Measurements from ENCODE around the gene TMEM35B.
"Not testable (repeated sequence)": the region's sequence is repeated elsewhere in the genome, so short reads cannot be mapped to it uniquely, and the experiment has no call there.

TMEM35B gene

DNA sequence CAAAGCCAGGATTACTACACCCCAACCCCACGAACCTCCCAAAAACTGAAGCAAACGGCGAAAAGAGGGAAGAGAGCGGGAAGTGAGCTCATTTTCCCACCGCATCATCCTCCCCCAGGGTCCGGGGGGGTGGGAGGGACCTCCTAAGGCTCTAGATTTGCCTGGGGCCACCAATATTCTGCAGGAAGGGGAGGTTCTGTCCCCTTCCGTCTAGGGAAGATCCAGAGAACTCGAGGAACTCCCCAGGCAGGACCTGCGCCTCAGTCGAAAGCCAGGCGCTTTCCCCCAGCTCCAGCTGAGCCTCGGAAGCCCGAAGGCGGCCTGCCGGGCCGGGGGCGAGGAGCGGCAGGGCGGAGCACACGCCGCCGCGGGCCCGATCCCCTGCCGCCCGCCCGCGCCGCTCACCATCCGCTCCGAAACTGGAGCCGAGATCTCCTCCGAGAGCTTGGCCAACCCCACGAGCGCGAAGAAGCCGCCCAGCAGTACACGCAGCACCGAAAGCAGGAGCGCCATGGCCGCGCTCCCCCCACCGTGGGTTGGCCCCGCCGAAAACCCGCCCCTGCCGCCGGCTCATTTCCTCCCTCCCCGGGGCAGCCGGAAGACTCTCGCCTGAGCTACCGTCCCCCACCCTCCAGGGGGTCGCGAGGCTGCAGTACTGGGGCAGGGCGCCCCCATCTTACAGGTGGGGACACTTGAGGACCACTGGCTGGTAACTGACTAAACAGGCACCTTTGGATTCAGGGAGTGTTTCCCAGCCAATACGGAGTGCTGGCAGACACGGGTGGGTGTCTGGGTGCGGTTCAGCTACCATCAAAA, at the start of gene TMEM35B:
Gene TMEM35B (minus strand): TSS at position 555 of the 816 bp plus-strand sequence. CDS start 42 bp downstream, at position 513.
- peak in 50 of 58 donors; percentile 8 to 71 (median 43) for DNase-seq

DNA sequence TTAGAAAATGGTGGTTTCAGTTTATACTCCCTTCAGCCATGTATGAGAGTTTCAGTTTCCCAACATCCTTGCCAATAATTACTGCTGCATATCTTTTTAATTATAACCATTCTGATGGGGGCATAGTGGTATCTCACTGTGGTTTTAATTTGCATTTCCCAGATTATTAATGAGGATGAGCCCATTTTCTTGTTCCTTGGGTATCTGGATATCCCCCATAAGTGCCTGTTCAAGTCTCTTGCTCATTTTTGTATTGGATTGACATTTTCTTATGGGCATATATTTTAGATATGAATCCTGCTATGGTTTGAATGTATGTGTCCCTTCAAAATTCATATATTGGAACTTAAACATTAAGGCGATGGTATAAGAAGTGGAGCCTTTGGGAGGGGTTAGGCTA, 48.2 kb upstream of the TMEM35B start:
- no peak for DNase-seq

DNA sequence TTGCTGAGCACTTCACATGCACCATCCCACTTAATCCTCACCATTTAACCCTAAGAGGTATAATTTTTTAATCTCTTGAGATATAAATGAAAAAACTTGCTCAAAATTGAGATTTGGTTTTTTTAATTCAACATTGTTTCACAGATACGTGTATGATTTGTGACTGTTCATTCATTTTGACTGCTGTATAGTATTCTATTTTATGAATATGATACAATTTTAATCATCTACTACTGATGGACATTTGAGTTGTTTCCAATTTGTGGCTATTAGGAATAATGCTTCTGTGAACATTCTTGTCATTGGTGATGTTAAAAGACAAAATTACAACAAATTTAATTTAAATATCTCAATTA, 47.2 kb upstream of the TMEM35B start:
- no peak for DNase-seq

DNA sequence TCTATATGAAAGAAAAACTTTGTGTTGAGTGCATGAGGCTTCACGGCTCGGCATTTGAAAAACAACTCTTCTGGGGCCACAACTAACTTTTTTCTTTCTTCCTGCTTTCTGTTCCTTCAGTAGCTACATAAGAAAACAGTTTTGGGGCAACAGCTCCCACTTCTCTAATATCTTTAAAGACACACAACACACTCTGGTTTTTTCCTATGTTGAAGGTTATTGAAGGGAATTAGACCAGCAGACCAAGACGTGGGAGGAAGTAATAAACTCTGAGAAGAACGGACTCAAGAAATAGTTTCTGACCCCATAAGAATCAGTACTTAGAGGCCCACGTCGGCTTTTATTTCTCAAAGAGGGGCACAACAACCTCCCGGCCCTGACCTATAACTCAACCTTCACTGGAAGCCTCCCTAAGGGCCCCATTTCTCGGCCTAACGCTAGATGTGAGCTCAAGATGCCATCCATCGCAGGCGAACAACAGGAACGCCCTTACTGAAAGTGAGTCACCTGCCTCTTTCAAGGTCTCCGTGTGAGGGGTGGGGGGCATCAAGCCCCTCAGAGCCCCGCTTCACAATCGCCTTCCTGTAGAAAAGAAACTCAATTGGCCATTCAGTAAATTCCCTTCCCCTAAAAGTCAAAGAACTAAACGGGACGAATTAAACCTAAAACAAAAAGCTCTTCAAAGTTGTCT, 45.8 kb upstream of the TMEM35B start:
- DNase-seq = peak in 14 of 58 donors; percentile 0 to 33 (median 6)

DNA sequence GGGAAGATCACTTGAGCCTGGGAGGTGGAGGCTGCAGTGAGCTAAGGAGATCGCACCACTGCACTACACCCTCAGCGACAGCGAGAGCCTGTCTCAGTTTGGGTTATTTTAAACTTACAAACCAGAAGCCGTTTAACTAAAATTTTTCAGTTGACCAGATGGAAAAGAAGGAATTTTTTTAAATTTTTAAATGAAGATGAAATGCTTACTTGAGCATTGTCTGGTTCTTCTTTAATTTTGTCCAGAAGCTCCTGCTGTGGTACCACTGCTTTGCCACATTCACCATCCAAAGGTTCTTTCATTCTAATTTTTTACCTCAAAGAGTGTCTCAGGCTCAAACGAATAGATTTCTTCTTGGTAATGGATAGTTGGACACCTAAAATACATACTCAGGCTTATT, 45.2 kb upstream of the TMEM35B start:
- DNase-seq = no peak

DNA sequence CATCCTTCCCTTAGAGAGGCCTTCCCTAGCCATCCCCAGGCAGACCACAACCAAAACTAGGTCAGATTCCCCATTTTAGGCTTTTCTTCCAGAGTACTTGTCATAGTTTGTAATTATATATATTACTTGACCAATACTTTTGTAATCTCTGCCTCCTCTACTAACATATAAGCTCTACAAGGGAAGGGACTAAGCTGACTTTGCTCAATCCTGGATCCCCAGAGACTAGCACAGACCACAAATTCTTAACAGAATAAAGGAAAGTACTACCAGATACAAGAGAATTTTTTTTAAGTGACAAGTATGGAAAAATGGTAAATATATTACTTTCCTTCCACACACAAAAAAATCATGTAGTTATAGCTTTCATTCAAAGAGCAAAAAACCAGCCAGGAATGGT, 44.6 kb upstream of the TMEM35B start:
- no peak for DNase-seq

DNA sequence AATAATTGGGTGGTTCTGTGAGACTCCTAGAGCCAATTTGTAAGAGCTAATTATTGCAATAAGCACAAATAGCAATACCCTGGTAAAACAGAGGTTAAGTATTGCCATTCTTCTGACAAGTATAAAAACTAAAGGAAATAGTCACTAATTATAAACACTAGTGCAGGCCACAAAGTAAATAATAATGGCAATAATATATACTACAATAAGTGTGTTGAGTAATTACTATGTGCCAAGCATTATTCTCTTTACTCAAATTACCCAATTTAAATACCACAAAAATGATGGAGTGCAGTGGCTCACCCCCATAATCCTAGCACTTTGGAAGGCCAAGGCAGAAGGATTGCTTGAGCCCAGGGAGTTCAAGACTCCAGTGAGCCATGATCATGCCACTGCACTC, 31.3 kb upstream of the TMEM35B start:
- no peak for DNase-seq

DNA sequence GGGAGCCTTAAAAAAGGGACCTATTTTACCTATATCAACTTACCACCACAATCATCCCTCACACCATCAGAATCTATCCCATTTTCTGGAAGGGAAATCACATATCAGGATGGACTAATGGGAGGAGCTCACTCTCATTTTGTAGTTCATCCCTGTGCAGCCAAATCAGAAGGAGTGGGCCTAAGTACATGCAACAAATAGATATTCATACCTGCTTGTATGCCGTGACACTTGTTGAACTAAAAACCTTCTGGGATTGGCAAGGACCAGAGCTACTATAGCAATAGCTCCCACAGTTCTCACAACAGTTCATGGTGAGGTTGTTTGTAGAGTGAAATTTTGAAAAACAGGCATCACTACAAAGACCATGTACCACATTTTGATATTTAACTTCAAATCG, 29.3 kb upstream of the TMEM35B start:
- DNase-seq = no peak

DNA sequence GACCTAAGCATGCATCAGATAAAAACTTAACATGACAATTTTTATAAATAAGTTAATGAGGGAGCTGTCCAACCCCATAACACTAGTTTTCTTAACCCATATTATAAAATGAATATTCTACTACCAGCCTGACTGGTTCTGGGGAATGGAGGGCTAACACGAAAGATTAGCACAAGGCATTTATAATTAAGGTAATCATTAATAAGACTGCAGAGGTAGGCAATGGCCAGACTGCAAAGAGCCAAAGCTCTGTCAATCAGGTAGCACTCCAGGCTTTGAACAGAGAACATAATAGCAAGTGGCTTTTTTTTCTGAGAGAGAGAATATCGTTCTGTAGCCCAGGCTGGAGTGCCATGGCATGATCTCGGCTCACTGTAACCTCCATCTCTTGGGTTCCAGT, 20.6 kb upstream of the TMEM35B start:
- DNase-seq = no peak

DNA sequence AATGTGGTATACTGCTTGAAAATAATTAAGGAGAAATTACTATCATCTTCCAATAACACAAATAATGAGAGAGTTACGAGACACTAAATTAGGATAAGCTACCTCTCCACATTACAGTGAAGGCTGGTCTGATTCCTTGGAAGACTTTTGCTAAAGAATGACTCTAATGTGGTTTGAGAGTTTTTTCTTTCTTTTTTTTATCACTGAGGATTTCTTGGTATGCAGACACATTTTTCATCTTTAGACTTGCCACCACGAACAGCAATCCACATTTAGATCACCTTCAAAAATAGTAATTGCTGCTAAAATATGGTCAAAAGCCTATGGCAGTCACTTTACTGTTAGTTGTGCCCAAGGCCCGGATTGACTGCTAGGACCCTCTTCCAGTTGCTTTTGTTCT, 16.6 kb upstream of the TMEM35B start:
- no peak for DNase-seq

DNA sequence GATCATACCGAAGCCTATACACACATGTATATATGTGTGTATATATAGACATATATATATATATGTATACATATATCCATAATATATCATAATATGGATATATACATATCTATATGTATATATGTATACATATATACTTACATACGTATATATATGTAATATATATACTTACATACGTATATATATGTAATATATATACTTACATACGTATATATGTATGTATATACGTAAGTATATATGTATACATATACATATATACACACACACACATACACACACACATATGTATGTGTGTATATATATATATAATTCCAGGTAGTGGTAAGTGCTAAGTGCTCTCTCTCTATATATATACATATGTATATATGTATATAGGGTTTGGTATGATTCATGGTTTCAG, 9.7 kb upstream of the TMEM35B start:
- no peak for DNase-seq

DNA sequence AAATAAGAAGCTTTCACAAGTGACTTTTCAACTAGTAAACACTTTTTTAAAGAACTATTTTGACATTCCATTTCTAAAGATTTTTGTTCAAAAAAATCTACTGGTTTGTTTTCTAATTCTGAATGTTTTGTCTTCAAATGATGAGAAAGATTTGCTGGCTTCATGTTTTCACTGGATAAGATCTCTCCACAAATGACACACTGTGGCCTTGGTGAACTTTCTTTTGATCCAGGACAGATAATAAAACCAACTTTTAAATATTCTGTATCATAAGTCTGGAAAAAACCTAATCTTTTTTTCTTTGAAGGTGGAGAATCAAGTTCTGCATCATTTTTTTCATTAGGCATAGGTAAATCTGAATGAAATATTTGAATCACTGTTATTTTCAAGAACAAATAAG, 3.4 kb upstream of the TMEM35B start:
- no peak for DNase-seq

DNA sequence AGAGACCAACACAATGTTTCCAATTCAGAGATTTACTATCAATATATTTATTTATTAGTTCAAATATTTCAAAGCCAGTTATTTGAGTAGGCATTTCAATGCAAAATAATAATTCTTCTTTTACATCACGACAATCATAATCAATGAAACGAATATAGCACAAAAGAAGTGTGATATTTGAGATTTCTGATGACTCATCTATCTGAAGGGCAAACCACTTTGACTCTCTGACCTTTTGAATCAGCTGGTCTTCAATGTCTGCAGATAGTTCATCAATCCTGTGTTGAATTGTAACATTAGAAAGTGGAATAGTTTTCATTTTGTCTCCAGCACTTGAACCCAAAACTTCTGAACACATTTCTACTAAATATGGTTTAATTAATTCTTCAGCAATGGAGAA, 3.0 kb upstream of the TMEM35B start:
- DNase-seq = no peak

DNA sequence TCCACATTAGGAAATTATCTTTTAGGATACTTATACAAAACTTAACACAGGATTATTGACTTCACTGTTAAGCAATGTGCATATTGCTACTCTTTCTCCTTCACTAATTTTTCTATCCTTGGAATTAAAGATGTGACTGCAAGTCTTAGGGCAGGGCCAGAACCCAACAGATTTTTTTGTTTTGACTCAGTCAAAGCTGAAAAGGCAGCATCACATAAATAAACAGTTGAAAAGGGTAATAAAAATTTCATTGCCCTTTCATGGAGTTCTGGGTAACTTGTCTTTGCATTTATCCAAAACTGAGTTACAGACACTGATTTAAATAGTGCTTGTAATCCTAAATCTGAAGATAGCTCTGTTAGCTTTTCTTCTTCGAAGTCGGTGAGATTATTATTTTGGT, 1.9 kb upstream of the TMEM35B start:
- DNase-seq = no peak

DNA sequence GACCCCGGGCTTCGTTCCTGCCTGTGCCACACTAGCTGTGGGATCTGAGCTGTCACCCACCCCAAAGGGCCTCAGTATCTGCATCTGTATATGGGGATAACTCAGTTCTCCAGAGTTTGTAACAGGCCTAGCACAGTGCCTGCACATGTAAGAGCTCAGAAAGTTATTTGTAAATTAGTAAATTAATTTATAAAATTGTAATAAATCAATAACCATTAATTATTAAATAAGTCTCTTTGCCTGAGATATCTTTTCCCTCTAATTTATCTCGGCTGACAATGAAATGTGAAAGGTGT, 410 bp upstream of the TMEM35B start:
- DNase-seq = not testable (repeated sequence)

DNA sequence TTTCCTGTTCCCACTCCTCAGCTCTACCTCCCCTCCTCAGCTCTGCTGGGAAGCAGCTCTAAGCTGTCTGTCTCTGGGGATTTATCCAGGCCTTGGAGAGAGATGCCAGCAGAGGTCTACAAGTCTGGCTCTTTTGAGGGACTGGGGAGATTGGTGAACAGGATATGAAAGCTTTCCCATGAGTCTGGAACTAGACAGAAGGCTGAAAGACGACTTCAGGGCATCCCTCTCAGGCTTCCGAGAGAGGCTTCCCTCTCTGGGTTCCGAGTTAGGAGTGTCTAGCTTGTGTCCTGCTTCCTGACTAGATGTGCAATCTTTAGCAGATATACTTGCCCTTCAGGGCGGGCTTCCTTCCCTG, 733 bp downstream of the TMEM35B start:
- peak in 4 of 58 donors; percentile 20 to 45 (median 28) for DNase-seq

DNA sequence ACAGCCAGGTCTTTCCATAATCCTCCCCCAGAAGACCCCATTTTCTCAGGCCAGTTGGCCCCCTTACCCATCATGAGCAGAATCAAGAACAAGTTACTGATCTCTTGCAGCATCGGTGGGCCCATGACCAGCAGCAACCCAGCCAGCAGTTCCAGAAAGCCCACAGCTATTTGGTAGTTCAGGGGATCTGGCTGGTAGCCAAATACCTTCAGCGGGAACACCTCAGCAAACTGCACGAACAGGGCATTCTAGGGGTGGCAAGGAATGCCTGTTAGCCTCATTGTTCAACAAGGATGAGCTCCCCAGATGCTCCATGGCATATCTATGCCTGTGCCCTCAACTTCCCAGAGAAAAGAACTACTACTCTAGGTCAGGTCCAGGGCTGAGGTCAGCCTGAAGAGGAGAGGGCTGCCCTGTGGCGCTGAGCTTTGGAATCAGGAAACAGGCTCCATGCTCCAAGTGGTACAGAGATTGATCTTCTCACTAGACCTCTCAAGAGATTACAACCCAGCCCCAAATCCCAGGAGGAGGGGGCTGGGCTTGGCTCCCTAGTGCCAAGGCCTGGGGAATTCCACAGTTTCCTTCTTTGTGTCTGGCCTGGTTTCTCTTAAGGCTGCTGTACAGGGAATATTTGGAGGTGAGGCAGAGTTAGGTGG, 1.3 kb downstream of the TMEM35B start:
- no peak for DNase-seq

DNA sequence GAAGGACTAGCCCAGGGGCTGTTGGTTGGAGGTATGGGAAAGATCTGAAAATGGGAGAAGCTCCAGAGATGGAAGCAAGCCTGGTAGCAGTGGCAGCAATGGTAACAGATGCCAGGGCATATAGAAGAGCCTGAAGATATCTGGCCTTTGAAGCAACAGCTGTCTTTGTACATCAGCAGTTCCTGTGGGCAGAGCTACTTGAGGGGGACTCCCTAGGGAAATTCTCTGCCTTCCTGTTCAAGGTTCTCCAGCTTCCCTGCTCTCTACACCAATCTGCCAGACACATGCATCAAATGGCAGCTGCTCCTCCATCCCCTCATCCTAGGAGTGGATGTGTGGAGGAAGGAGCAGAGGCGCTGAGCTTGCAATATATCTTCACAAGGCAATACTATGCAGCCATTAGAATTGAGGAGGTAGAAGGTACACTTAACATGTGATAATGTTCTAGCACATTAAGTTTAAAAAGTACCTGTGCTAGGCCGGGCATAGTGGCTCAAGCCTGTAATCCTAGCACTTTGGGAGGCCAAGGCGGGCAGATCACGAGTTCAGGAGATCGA, 2.2 kb downstream of the TMEM35B start:
- DNase-seq = no peak

DNA sequence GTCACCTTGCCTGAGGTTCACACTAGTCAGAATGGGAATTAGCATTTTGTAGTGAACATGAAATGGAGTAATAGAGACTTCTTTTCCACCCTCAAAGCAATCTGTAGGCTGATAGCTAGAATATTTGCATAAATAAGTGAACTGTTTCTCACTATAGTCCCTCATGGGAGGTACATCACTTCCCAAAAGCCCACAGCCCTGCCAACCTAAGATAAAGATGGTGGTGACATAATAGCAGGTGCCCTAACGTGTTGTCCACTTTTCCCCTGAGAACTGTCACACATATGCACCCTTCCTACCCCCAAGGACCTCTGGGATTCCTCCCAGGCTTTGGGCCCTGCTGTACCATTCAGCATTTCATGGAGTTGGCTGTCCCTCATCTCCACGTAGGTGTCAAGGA, 4.4 kb downstream of the TMEM35B start:
- no peak for DNase-seq

DNA sequence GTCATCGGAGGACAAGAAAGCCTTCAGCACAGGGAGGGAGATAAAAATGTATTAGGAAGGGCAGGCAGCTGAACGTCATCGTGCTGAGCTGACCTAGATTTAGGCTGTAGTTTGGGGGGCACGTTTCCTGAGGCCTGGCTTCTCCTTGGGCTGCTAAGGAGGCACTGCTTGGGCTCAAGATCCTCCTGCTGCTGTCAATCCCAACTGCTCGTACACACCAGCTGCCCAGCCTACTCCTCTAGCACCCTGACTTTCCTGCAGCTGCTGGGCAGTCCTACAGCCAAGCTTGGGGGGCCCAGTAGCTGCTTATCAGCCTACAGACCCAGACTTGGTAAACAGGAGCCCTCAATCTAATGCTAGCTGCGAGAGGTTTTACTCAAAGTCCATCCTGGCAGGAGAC, 6.2 kb downstream of the TMEM35B start:
- DNase-seq = no peak

DNA sequence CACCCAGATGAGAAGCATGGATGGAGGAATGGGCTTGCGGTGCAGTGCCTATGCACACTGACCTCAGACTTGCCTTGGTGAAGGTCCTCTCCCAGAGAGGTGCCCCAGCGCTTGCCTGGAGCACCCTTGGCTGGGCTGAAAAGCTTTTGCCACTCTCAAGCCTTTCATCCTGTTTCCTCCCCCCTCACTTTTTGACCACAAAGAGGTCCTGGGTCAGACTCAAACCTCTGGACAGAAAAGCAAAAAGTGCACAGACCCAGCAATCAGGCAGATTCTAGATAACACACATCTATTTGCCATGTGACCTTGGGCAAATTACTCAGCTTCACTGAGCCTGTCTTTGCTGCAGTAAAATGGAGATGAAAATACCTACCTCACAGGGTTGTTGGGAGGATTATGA, 7.3 kb downstream of the TMEM35B start:
- no peak for DNase-seq

DNA sequence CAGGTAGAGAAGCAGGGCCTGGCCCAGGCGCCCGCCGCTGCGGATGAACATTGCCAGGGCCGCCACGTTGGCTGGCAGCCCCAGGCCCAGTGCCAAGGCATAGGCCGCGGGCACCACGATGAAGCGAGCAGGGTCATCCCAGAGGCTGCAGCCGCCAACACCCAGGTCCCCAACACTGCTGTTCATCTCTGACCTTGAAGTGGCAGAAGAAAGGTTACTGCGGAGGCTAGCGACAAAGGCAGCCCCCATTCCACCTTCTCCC, 8.0 kb downstream of the TMEM35B start:
- DNase-seq = no peak

All from anterior cingulate cortex (tissue), 58 donors.